K562 (cell line): ENCODE data around the gene TOMM5. TPM values are rescaled to one million over a fixed set of nuclear protein-coding genes. Genes with fewer than 3 reads are reported as not detected.

Source experiments
- BCLAF1 ChIP-seq, 2 experiments: fragments of 450-650 bp in 1 of 2; IDR thresholded peaks; 2 replicates each; pipeline ENCODE4 v1.6.1; 2011 to 2017; ENCODE audit warnings: low read depth in 2 of 2, antibody characterized with exemption in 1 of 2, borderline replicate concordance in 1 of 2, low read length in 1 of 2, mild to moderate bottlenecking in 1 of 2, mixed read lengths in 1 of 2; ENCODE audit not compliant: control insufficient read depth in 1 of 2
- CHD1 ChIP-seq: fragments of 200-600 bp; sonication (generic); IDR thresholded peaks from one replicate; pipeline ENCODE4 v1.6.1; 2012; ENCODE audit warnings: mild to moderate bottlenecking, moderate library complexity, low read length, inconsistent platforms
- GTF2E2 ChIP-seq: fragments of 200-800 bp; sonication (Bioruptor generic); IDR thresholded peaks from 2 replicates; pipeline ENCODE4 v1.6.1; 2016; ENCODE audit warnings: missing genetic modification characterization, missing compliant biosample characterization
- HOMEZ ChIP-seq: fragments of 250-450 bp; sonication (Bioruptor Pico); IDR thresholded peaks from 2 replicates; pipeline ENCODE4 v1.4.0; 2020; ENCODE audit warnings: mild to moderate bottlenecking, moderate library complexity
- IRF2 ChIP-seq: sonication (generic); formaldehyde crosslinking; IDR thresholded peaks from 2 replicates; pipeline ENCODE4 v1.8.1; 2022; ENCODE audit warnings: mild to moderate bottlenecking, missing genetic modification reagents
- MED1 ChIP-seq: sonication (generic); formaldehyde crosslinking; IDR thresholded peaks from 2 replicates; pipeline ENCODE4 v1.8.1; 2023; ENCODE audit warnings: missing genetic modification reagents, borderline replicate concordance
- MYNN ChIP-seq, 2 experiments: sonication (generic); formaldehyde crosslinking in 1 of 2; IDR thresholded peaks; 2 replicates each; pipeline versions ENCODE4 v1.5.0 to v1.6.1; 2016 to 2020; ENCODE audit warnings: antibody characterized with exemption in 1 of 2, missing genetic modification reagents in 1 of 2
- PHTF2 ChIP-seq: fragments of 250-450 bp; sonication (Bioruptor Pico); IDR thresholded peaks from 2 replicates; pipeline ENCODE4 v1.5.0; 2021; ENCODE audit warnings: mild to moderate bottlenecking
- SFPQ ChIP-seq: fragments of 200-400 bp; formaldehyde crosslinking; IDR thresholded peaks from 2 replicates; pipeline ENCODE4 v1.6.1; 2017; ENCODE audit warnings: mild to moderate bottlenecking, low read depth, low read length, moderate library complexity
- STAT5A ChIP-seq: IDR thresholded peaks from 2 replicates; pipeline ENCODE4 v1.6.1; 2012; ENCODE audit warnings: low read length, inconsistent platforms, borderline replicate concordance
- YBX1 ChIP-seq: fragments of 450-650 bp; IDR thresholded peaks from 2 replicates; pipeline ENCODE4 v1.7.1; 2016; ENCODE audit warnings: mild to moderate bottlenecking
- ZBTB2 ChIP-seq: fragments of 450-650 bp; IDR thresholded peaks from 2 replicates; pipeline ENCODE4 v1.6.1; 2016; ENCODE audit warnings: antibody characterized with exemption
- ZC3H11A ChIP-seq: IDR thresholded peaks from 2 replicates; pipeline ENCODE4 v1.6.1; 2012; ENCODE audit warnings: low read depth, low read length, improper control_type of control experiment
- ZNF12 ChIP-seq: sonication (generic); formaldehyde crosslinking; IDR thresholded peaks from 2 replicates; pipeline ENCODE4 v1.4.0; 2020; ENCODE audit warnings: mild to moderate bottlenecking, missing genetic modification reagents
- ZNF639 ChIP-seq, 2 experiments: fragments of 200-800 bp in 1 of 2; sonication (Bioruptor generic) in 1 of 2; sonication (generic) in 1 of 2; formaldehyde crosslinking in 1 of 2; IDR thresholded peaks in 1 of 2; conservative IDR thresholded peaks in 1 of 2; 2 replicates each; pipeline versions ENCODE4 v1.5.0 to v1.6.1; 2016 to 2020; ENCODE audit warnings: missing compliant biosample characterization in 1 of 2, missing genetic modification characterization in 1 of 2, missing genetic modification reagents in 1 of 2
- ZNF830 ChIP-seq: fragments of 250-450 bp; sonication (Bioruptor Pico); IDR thresholded peaks from 2 replicates; pipeline ENCODE4 v1.5.0; 2021; ENCODE audit warnings: mild to moderate bottlenecking
- polyA plus RNA-seq, 8 experiments: library from polyadenylated mRNA; depleted of rRNA in 4 of 8; stranded (reverse) in 5 of 8; unstranded in 3 of 8; fragments of >200 nt; fragmentation: Nextera tagmentation in 2 of 8; fragmentation: Illumina TruSeq in 1 of 8; extraction: Ambion mirVana in 2 of 8; extraction: Trizol in 1 of 8; gene quantifications; 2 replicates each; pipeline versions ENCODE4 v1.2.1 to v1.2.3, GENCODE V29; 2011 to 2014; ENCODE audit warnings: inconsistent platforms in 1 of 8, missing spikeins in 1 of 8
- total RNA-seq, 7 experiments: library from RNA; depleted of rRNA in 6 of 7; stranded (reverse); fragments of >200 nt in 6 of 7; fragmentation: Illumina TruSeq in 2 of 7; extraction: Trizol in 2 of 7; gene quantifications; 2 replicates each; pipeline versions ENCODE4 v1.2.1 to v1.2.3, GENCODE V29; 2011 to 2021; ENCODE audit warnings: low replicate concordance in 1 of 7

The TOMM5 gene
- total and polyA plus RNA-seq, 9 of the 15 experiments (the other 6 are each of a cell fraction or from before 2014, with no cell fraction given) = 262 to 1,742 (median 496) TPM

- TF ChIP-seq BCLAF1 (IDR thresholded peaks at IDR 0.05; ENCODE audit: borderline replicate concordance in 1 of 2, control insufficient read depth in 1 of 2, low read depth in 2 of 2, low read length in 1 of 2) (no peak), ZC3H11A (no peak), ZNF639 (CRISPR knock-in tag; conservative IDR thresholded peaks at IDR 0.05 in 1 of 2, IDR thresholded peaks at IDR 0.05 in 1 of 2) (no peak; a peak in 2 of 4 replicates), YBX1 (no peak), CHD1 (peak; percentile 35), ZNF12 (CRISPR knock-in tag) (0 out of 2 replicates have a peak, but pooled peaks have one; percentile 51), PHTF2 (CRISPR knock-in tag) (no peak), MED1 (CRISPR knock-in tag) (no peak), GTF2E2 (tag) (peak; percentile 92), ZBTB2 (no peak), ZNF830 (CRISPR knock-in tag) (no peak), HOMEZ (CRISPR knock-in tag) (no peak), SFPQ (no peak), MYNN (IDR thresholded peaks at IDR 0.05) (no peak), MYNN (CRISPR knock-in tag; IDR thresholded peaks at IDR 0.05) (no peak), STAT5A (no peak), IRF2 (CRISPR knock-in tag) (no peak)
These were observed at the start of gene TOMM5 (continued) for GRCh38 chr9:37592108-37592951.
